Activated T-helper 17 cell treated with anti-CD3 and anti-CD28 coated beads, Interleukin-2, amount 50 U/mL, for 72 hours (primary cell): ENCODE measurements around the gene ATRIP. TPM values are rescaled to one million over a fixed set of nuclear protein-coding genes. Genes with fewer than 3 reads are reported as not detected.
A peak's percentile ranks its signal among the peaks of the same experiment; 100 is the strongest.
"Not testable (repeated sequence)": the region's sequence is repeated elsewhere in the genome, so short reads cannot be mapped to it uniquely, and the experiment has no call there.

Experiments used
- ATAC-seq: fragments of 150-1000 bp; cut with Tn5 transposase; replicated peaks from 2 replicates; pipeline ENCODE4 v1.10.0; 2021; ENCODE audit warnings: mild to moderate bottlenecking, moderate library complexity
- H3K27ac Mint-ChIP-seq: one replicate; pipeline ENCODE4 v1.8.0; 2022; ENCODE audit warnings: mixed read lengths
- H3K27me3 Mint-ChIP-seq: one replicate; pipeline ENCODE4 v1.8.0; 2022; ENCODE audit warnings: mixed read lengths
- H3K36me3 Mint-ChIP-seq: one replicate; pipeline ENCODE4 v1.8.0; 2022; ENCODE audit warnings: low read depth, mild to moderate bottlenecking, mixed read lengths
- H3K4me1 Mint-ChIP-seq: one replicate; pipeline ENCODE4 v1.8.0; 2022; ENCODE audit warnings: mixed read lengths
- H3K4me3 Mint-ChIP-seq: one replicate; pipeline ENCODE4 v1.8.0; 2022; ENCODE audit warnings: mild to moderate bottlenecking, mixed read lengths
- H3K9me3 Mint-ChIP-seq: one replicate; pipeline ENCODE4 v1.8.0; 2022; ENCODE audit warnings: mixed read lengths
- total RNA-seq, 2 donors: library from RNA; stranded (reverse); gene quantifications; one replicate each; pipeline ENCODE4 v1.2.3, GENCODE V29; 2022

Gene ATRIP
- total RNA-seq, 2 donors from 2014 or later: 10.5 to 14.9 TPM

- ATAC-seq: peak; percentile 88
- H3K9me3 Mint-ChIP-seq: no peaks in the 10 kb centered on the region
- H3K4me1 Mint-ChIP-seq: peaks cover 39% of the 10 kb centered on the region
- peak overlapping the region; percentile 97 for H3K4me3 Mint-ChIP-seq
- H3K27ac Mint-ChIP-seq: peak overlapping the region; percentile 94
- peaks cover 38% of the 10 kb centered on the region for H3K36me3 Mint-ChIP-seq
- no peaks in the 10 kb centered on the region for H3K27me3 Mint-ChIP-seq
These were observed 26.5 kb downstream of the ATRIP start for GRCh38 chr3:48472923-48473616.

- H3K4me3 Mint-ChIP-seq: peak overlapping the region; percentile 97
- H3K36me3 Mint-ChIP-seq: peaks cover 36% of the 10 kb centered on the region
- peak overlapping the region; percentile 94 for H3K27ac Mint-ChIP-seq
- H3K27me3 Mint-ChIP-seq: no peaks in the 10 kb centered on the region
- no peak for ATAC-seq
- H3K9me3 Mint-ChIP-seq: no peaks in the 10 kb centered on the region
- H3K4me1 Mint-ChIP-seq: peaks cover 43% of the 10 kb centered on the region
These were observed 27.0 kb downstream of the ATRIP start for GRCh38 chr3:48473617-48473952.

- not testable (repeated sequence) for H3K27me3 Mint-ChIP-seq, H3K4me3 Mint-ChIP-seq, H3K9me3 Mint-ChIP-seq, H3K27ac Mint-ChIP-seq, ATAC-seq
- Mint-ChIP-seq H3K36me3 (peaks cover 36% of the 10 kb centered on the region), H3K4me1 (peaks cover 44% of the 10 kb centered on the region)
These were observed 27.5 kb downstream of the ATRIP start for GRCh38 chr3:48474031-48474430.

GRCh38 chr3:48474619-48475018 is 28.1 kb downstream of the ATRIP start:
- no peak for ATAC-seq
- Mint-ChIP-seq H3K36me3 (peaks cover 33% of the 10 kb centered on the region), H3K4me1 (peaks cover 43% of the 10 kb centered on the region), H3K4me3 (peak overlapping the region; percentile 2), H3K9me3 (no peaks in the 10 kb centered on the region), H3K27ac (peak overlapping the region; percentile 39), H3K27me3 (no peaks in the 10 kb centered on the region)

GRCh38 chr3:48475188-48475587 is 28.7 kb downstream of the ATRIP start:
- no peak overlapping the region for H3K4me3 Mint-ChIP-seq
- H3K36me3 Mint-ChIP-seq: peaks cover 27% of the 10 kb centered on the region
- peak overlapping the region; percentile 39 for H3K27ac Mint-ChIP-seq
- H3K27me3 Mint-ChIP-seq: no peaks in the 10 kb centered on the region
- ATAC-seq: no peak
- H3K9me3 Mint-ChIP-seq: no peaks in the 10 kb centered on the region
- H3K4me1 Mint-ChIP-seq: peaks cover 37% of the 10 kb centered on the region

GRCh38 chr3:48476426-48477053 is 30.0 kb downstream of the ATRIP start:
- H3K36me3 Mint-ChIP-seq: peaks cover 22% of the 10 kb centered on the region
- H3K27me3 Mint-ChIP-seq: no peaks in the 10 kb centered on the region
- ATAC-seq: no peak
- no peak overlapping the region for H3K27ac Mint-ChIP-seq
- H3K4me3 Mint-ChIP-seq: no peak overlapping the region
- H3K4me1 Mint-ChIP-seq: peaks cover 36% of the 10 kb centered on the region
- H3K9me3 Mint-ChIP-seq: no peaks in the 10 kb centered on the region

- peaks cover 32% of the 10 kb centered on the region for H3K4me1 Mint-ChIP-seq
- peaks cover 17% of the 10 kb centered on the region for H3K36me3 Mint-ChIP-seq
- no peaks in the 10 kb centered on the region for H3K27me3 Mint-ChIP-seq
- H3K4me3 Mint-ChIP-seq: peak overlapping the region; percentile 81
- no peaks in the 10 kb centered on the region for H3K9me3 Mint-ChIP-seq
- no peak for ATAC-seq
- peak overlapping the region; percentile 88 for H3K27ac Mint-ChIP-seq
These were observed 31.5 kb downstream of the ATRIP start for GRCh38 chr3:48477959-48478520.

- H3K4me3 Mint-ChIP-seq: peak overlapping the region; percentile 81
- no peaks in the 10 kb centered on the region for H3K9me3 Mint-ChIP-seq
- peak overlapping the region; percentile 88 for H3K27ac Mint-ChIP-seq
These were observed 32.4 kb downstream of the ATRIP start for GRCh38 chr3:48478626-48479555.

GRCh38 chr3:48480891-48481290 is 34.4 kb downstream of the ATRIP start:
- Mint-ChIP-seq H3K36me3 (peaks cover 10% of the 10 kb centered on the region), H3K4me1 (peaks cover 22% of the 10 kb centered on the region)
- H3K27ac Mint-ChIP-seq, ATAC-seq, H3K4me3 Mint-ChIP-seq, H3K27me3 Mint-ChIP-seq, H3K9me3 Mint-ChIP-seq: not testable (repeated sequence)

More at GRCh38 chr3:48478626-48479555, 32.4 kb downstream of the ATRIP start:
- H3K36me3 Mint-ChIP-seq: peaks cover 14% of the 10 kb centered on the region
- ATAC-seq: peak; percentile 80
- H3K27me3 Mint-ChIP-seq: no peaks in the 10 kb centered on the region
- peaks cover 26% of the 10 kb centered on the region for H3K4me1 Mint-ChIP-seq

- not testable (repeated sequence) for H3K27me3 Mint-ChIP-seq, ATAC-seq, H3K9me3 Mint-ChIP-seq, H3K27ac Mint-ChIP-seq, H3K4me3 Mint-ChIP-seq
- H3K36me3 Mint-ChIP-seq: peaks cover 10% of the 10 kb centered on the region
- peaks cover 17% of the 10 kb centered on the region for H3K4me1 Mint-ChIP-seq
These were observed 36.3 kb downstream of the ATRIP start for GRCh38 chr3:48482822-48483221.

- Mint-ChIP-seq H3K9me3 (no peaks in the 10 kb centered on the region), H3K36me3 (no peaks in the 10 kb centered on the region), H3K4me3 (no peak overlapping the region), H3K27me3 (no peaks in the 10 kb centered on the region), H3K27ac (no peak overlapping the region), H3K4me1 (no peaks in the 10 kb centered on the region)
- no peak for ATAC-seq
These were observed 40.4 kb downstream of the ATRIP start for GRCh38 chr3:48486952-48487351.

- Mint-ChIP-seq H3K4me1 (no peaks in the 10 kb centered on the region), H3K4me3 (no peak overlapping the region), H3K36me3 (peaks cover 26% of the 10 kb centered on the region), H3K27ac (no peak overlapping the region), H3K9me3 (no peaks in the 10 kb centered on the region), H3K27me3 (no peaks in the 10 kb centered on the region)
- no peak for ATAC-seq
These were observed 46.1 kb downstream of the ATRIP start for GRCh38 chr3:48492461-48493202.

- Mint-ChIP-seq H3K9me3 (no peaks in the 10 kb centered on the region), H3K4me1 (no peaks in the 10 kb centered on the region), H3K27ac (no peak overlapping the region), H3K4me3 (no peak overlapping the region), H3K36me3 (peaks cover 31% of the 10 kb centered on the region), H3K27me3 (no peaks in the 10 kb centered on the region)
- ATAC-seq: no peak
These were observed 46.6 kb downstream of the ATRIP start for GRCh38 chr3:48493203-48493501.

- Mint-ChIP-seq H3K4me3 (no peak overlapping the region), H3K36me3 (peaks cover 20% of the 10 kb centered on the region), H3K27ac (peak overlapping the region; percentile 32), H3K27me3 (no peaks in the 10 kb centered on the region), H3K4me1 (peaks cover 19% of the 10 kb centered on the region), H3K9me3 (no peaks in the 10 kb centered on the region)
- no peak for ATAC-seq
These were observed 54.1 kb downstream of the ATRIP start for GRCh38 chr3:48500656-48501055.
